Activated T-helper 17 cell treated with anti-CD3 and anti-CD28 coated beads, Interleukin-2, amount 50 U/mL, for 72 hours (primary cell): ENCODE results near the gene THOP1. TPM values are rescaled to one million over a fixed set of nuclear protein-coding genes. Genes with fewer than 3 reads are reported as not detected.
A peak's percentile ranks its signal among the peaks of the same experiment; 100 is the strongest.

ENCODE experiments used
- ATAC-seq: fragments of 150-1000 bp; cut with Tn5 transposase; replicated peaks from 2 replicates; pipeline ENCODE4 v1.10.0; 2021; ENCODE audit warnings: mild to moderate bottlenecking, moderate library complexity
- H3K27ac Mint-ChIP-seq: one replicate; pipeline ENCODE4 v1.8.0; 2022; ENCODE audit warnings: mixed read lengths
- H3K27me3 Mint-ChIP-seq: one replicate; pipeline ENCODE4 v1.8.0; 2022; ENCODE audit warnings: mixed read lengths
- H3K36me3 Mint-ChIP-seq: one replicate; pipeline ENCODE4 v1.8.0; 2022; ENCODE audit warnings: low read depth, mild to moderate bottlenecking, mixed read lengths
- H3K4me1 Mint-ChIP-seq: one replicate; pipeline ENCODE4 v1.8.0; 2022; ENCODE audit warnings: mixed read lengths
- H3K4me3 Mint-ChIP-seq: one replicate; pipeline ENCODE4 v1.8.0; 2022; ENCODE audit warnings: mild to moderate bottlenecking, mixed read lengths
- H3K9me3 Mint-ChIP-seq: one replicate; pipeline ENCODE4 v1.8.0; 2022; ENCODE audit warnings: mixed read lengths
- total RNA-seq, 2 donors: library from RNA; stranded (reverse); gene quantifications; one replicate each; pipeline ENCODE4 v1.2.3, GENCODE V29; 2022

The THOP1 gene
- total RNA-seq, 2 donors from 2014 or later = 70.4 to 156 TPM

DNA sequence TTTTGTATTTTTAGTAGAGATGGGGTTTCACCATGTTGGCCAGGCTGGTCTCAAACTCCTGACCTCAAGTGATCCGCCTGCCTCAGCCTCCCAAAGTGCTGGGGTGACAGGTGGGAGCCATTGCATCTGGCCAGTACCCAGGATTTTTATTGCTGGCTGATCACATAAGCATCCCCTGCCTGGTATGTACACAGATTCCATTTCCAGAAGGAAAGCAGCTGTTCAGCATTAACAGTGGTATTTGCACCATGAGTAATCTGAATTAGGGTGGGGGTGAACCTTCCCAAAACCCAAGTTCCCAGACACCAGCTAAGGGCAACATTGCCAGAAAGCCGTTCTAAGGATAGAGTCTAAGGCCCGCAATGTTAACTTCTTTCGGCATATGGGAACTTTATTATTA is 63.3 kb downstream of the THOP1 start:
- Mint-ChIP-seq H3K4me1 (peaks cover 9% of the 10 kb centered on the region), H3K4me3 (no peak overlapping the region), H3K36me3 (peaks cover 39% of the 10 kb centered on the region), H3K9me3 (peaks cover 13% of the 10 kb centered on the region), H3K27ac (no peak overlapping the region), H3K27me3 (no peaks in the 10 kb centered on the region)
- ATAC-seq = no peak

DNA sequence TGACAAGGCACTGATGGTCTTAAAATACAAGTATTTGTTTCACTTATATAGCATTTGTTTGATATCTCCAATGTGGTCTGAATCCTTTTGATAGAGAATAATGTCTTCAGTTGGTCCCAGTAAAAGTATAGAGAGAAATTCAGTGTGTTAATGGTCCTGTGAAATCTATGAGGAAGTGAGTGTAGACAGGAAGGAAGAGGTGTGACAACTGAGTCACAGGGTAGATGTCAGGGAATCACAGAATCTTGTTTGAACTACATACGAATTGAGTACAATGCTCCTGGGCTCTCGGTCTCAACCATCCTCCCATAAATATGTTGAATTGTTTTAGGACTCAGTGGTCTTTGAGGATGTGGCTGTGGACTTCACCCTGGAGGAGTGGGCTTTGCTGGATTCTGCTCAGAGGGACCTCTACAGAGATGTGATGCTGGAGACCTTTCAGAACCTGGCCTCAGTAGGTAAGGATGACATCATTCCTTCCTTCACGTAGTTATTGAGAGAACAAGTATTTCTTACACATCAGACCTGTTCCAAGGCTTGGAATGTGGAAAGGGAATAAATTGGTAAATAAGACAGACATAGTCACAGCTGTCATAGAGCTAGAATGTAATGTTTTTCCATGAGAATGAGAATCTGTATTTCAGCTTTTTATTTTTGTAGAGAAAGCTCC is 65.1 kb downstream of the THOP1 start:
- peak overlapping the region; percentile 58 for H3K4me3 Mint-ChIP-seq
- peak overlapping the region; percentile 47 for H3K27ac Mint-ChIP-seq
- H3K36me3 Mint-ChIP-seq = peaks cover 49% of the 10 kb centered on the region
- H3K27me3 Mint-ChIP-seq = no peaks in the 10 kb centered on the region
- peaks cover 9% of the 10 kb centered on the region for H3K4me1 Mint-ChIP-seq
- ATAC-seq = peak; percentile 89
- peaks cover 15% of the 10 kb centered on the region for H3K9me3 Mint-ChIP-seq

DNA sequence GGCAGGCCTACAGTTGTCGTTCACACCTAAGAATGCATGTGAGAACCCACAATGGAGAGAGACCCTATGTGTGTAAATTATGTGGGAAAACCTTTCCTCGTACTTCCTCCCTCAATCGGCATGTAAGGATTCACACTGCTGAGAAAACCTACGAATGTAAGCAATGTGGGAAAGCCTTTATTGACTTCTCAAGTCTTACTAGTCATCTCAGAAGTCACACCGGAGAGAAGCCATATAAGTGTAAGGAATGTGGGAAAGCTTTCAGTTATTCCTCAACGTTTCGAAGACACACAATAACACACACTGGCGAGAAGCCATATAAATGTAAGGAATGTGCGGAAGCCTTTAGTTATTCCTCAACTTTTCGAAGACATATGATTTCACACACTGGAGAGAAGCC is 67.3 kb downstream of the THOP1 start:
- no peak overlapping the region for H3K4me3 Mint-ChIP-seq
- H3K36me3 Mint-ChIP-seq = peaks cover 49% of the 10 kb centered on the region
- no peak overlapping the region for H3K27ac Mint-ChIP-seq
- no peak for ATAC-seq
- peaks cover 19% of the 10 kb centered on the region for H3K4me1 Mint-ChIP-seq
- peaks cover 15% of the 10 kb centered on the region for H3K9me3 Mint-ChIP-seq
- H3K27me3 Mint-ChIP-seq = no peaks in the 10 kb centered on the region

DNA sequence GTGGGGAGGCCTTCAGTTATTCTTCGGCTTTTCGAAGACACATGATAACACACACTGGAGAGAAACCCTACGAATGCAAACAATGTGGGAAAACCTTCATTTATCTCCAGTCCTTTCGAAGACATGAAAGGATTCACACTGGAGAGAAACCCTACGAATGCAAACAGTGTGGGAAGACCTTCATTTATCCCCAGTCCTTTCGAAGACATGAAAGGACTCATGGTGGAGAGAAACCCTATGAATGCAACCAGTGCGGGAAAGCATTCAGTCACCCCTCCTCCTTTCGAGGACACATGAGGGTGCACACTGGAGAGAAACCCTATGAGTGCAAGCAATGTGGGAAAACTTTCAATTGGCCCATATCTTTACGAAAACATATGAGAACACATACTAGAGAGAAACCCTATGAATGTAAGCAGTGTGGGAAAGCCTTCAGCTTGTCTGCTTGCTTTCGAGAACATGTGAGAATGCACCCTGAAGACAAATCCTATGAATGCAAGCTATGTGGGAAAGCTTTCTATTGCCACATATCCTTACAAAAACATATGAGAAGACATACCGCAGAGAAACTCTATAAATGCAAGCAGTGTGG is 67.8 kb downstream of the THOP1 start:
- peaks cover 15% of the 10 kb centered on the region for H3K9me3 Mint-ChIP-seq
- no peaks in the 10 kb centered on the region for H3K27me3 Mint-ChIP-seq
- peaks cover 49% of the 10 kb centered on the region for H3K36me3 Mint-ChIP-seq
- H3K27ac Mint-ChIP-seq = no peak overlapping the region
- H3K4me3 Mint-ChIP-seq = no peak overlapping the region
- no peak for ATAC-seq
- peaks cover 19% of the 10 kb centered on the region for H3K4me1 Mint-ChIP-seq

DNA sequence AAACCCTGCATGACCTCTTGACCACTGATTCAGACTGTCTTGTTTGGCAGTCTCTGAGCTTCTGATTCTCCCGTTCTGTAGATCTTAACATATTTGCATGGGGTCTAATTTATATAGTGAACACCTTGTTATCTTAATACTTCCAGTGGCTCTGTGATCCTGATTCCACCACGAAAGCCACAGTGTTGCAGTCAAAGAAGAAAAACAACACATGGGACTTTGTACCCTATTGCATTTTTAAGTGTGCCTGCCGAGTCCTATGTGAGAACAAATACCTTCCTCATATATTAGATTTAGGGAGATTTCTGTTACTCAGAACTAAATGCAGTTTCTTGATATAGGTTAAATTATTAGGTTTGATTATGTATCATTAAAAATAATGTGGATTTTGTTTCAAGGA is 69.5 kb downstream of the THOP1 start:
- Mint-ChIP-seq H3K4me3 (no peak overlapping the region), H3K4me1 (peaks cover 19% of the 10 kb centered on the region), H3K27me3 (no peaks in the 10 kb centered on the region), H3K36me3 (peaks cover 47% of the 10 kb centered on the region), H3K9me3 (peaks cover 15% of the 10 kb centered on the region), H3K27ac (no peak overlapping the region)
- no peak for ATAC-seq

DNA sequence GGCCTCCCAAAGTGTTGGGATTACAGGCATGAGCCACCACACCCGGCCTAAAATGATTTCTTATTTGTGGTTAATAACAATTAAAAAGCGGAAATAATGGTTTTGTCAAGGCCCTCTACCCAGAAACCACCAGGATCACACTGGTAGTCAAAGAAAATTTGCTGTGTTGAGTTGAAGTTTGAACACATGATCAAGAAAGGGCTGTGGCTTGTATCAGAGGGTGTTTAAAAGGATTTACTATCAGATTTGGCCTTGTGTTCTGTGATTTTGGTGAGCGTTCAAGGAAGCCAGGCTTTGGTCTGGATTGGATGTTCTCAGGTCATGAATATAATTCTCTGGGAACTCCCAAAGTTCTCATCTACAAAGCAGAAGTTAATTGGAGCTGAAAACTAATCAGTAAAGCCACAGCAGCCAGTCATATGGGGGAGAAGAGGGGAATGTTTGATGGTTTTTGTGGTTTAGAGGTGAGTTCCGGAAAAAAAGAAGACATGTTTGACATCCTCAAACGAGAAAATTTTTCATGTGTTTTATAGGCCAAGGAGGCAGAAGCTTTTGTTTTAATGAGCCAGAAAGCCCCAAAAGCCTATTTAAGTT is 71.3 kb downstream of the THOP1 start:
- peak overlapping the region; percentile 33 for H3K27ac Mint-ChIP-seq
- H3K36me3 Mint-ChIP-seq = peaks cover 30% of the 10 kb centered on the region
- H3K9me3 Mint-ChIP-seq = peaks cover 10% of the 10 kb centered on the region
- ATAC-seq = peak; percentile 55
- peak overlapping the region; percentile 11 for H3K4me3 Mint-ChIP-seq
- H3K4me1 Mint-ChIP-seq = peaks cover 10% of the 10 kb centered on the region
- H3K27me3 Mint-ChIP-seq = no peaks in the 10 kb centered on the region

DNA sequence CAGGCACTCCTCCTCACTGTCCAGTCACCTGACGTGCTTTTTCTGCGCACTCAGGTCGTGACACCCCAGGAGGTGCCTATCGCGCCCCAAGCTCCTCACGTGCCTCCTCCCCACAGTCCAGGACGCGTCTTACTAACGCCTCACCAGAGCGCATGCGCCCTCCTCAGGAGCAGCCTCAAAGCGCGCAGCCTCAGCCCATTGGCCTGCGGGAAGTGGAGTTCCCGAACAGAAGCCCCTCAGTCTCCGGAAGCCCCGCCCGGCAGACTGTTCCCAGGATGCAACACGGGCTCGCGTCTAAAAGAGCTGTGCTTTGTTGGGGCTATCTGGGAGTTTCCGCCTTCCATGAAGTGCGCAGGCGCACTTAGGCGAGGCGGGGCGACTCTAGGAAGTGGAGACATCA is 73.6 kb downstream of the THOP1 start:
- H3K9me3 Mint-ChIP-seq = no peaks in the 10 kb centered on the region
- ATAC-seq = no peak

DNA sequence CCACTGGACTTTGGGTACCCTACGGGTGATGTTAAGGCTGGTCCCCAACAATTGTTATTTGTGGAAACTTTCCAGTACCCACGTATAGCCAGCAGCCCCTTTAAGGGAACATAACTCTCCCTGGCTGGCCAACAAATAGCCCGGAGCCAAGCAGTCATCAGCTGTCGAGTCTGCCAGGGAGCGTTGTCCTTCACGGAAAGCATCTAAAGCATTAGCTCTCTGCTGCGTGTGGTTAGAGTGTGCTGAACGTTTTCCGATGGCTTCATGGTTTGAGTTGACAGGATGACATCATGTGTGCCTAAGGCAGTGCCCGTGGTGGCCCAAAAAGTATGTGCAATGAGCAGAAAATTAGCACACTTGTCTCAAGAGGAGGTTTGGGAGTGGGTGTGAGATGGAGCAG is 78.5 kb downstream of the THOP1 start:
- Mint-ChIP-seq H3K4me3 (no peak overlapping the region), H3K27ac (no peak overlapping the region), H3K4me1 (no peaks in the 10 kb centered on the region), H3K9me3 (no peaks in the 10 kb centered on the region), H3K36me3 (no peaks in the 10 kb centered on the region), H3K27me3 (peaks cover 5% of the 10 kb centered on the region)
- ATAC-seq = no peak

More for the DNA sequence above, 73.6 kb downstream of the THOP1 start:
- H3K27me3 Mint-ChIP-seq = no peaks in the 10 kb centered on the region
- no peak overlapping the region for H3K4me3 Mint-ChIP-seq
- H3K36me3 Mint-ChIP-seq = peaks cover 7% of the 10 kb centered on the region
- H3K4me1 Mint-ChIP-seq = peaks cover 10% of the 10 kb centered on the region
- no peak overlapping the region for H3K27ac Mint-ChIP-seq

Other genes with a start within 250 kb of the THOP1 start
- under 1 TPM in 1 of 2 donors, not detected in 1; 0.29 TPM for gene GNG7, start 82.8 kb upstream of the THOP1 start, total RNA-seq
- gene DIRAS1, start 64.1 kb upstream of the THOP1 start, total RNA-seq = under 1 TPM in 1 of 2 donors, not detected in 1; 0.61 TPM
- 10 to 100 TPM; 13.4 to 47.8 TPM for gene SLC39A3, start 45.5 kb upstream of the THOP1 start, total RNA-seq
- 10 to 100 TPM; 39.5 to 77.0 TPM for gene SGTA, start 2.2 kb upstream of the THOP1 start, total RNA-seq
- 1 to 10 TPM in 1 of 2 donors, under 1 TPM in 1; 0.65 to 1.7 TPM for gene ZNF554, start 34.4 kb downstream of the THOP1 start, total RNA-seq
- 1 to 10 TPM; 1.3 to 4.5 TPM for gene ZNF555, start 56.0 kb downstream of the THOP1 start, total RNA-seq
- under 1 TPM in 1 of 2 donors, not detected in 1; 0.95 TPM for gene ZNF556, start 81.8 kb downstream of the THOP1 start, total RNA-seq
- gene ZNF57, start 115.4 kb downstream of the THOP1 start, total RNA-seq = 1 to 10 TPM; 4.7 to 6.1 TPM
- gene ZNF77, start 159.5 kb downstream of the THOP1 start, total RNA-seq = 1 to 10 TPM; 4.7 to 4.9 TPM
- 1 to 10 TPM; 4.1 to 4.2 TPM for gene TLE6, start 192.1 kb downstream of the THOP1 start, total RNA-seq
- 1 to 10 TPM; 2.5 to 3.5 TPM for gene TLE2, start 243.8 kb downstream of the THOP1 start, total RNA-seq